ENCODE data around the gene DNAJA4.

- TF ChIP-seq CTCF (IDR thresholded peaks at IDR 0.05) (no peak), POLR2A (IDR thresholded peaks at IDR 0.05) (no peak)
Observed at GRCh38 chr15:78257681-78258080, 6.7 kb upstream of the DNAJA4 start.
